T-helper 17 cell (primary cell): Measurements from ENCODE around the gene CD36. TPM values are rescaled to one million over a fixed set of nuclear protein-coding genes. Genes with fewer than 3 reads are reported as not detected.

Experiments used
- ATAC-seq: fragments of 150-1000 bp; cut with Tn5 transposase; 2 replicates; pipeline ENCODE4 v1.10.0; 2021; ENCODE audit warnings: mild to moderate bottlenecking, moderate library complexity
- DNase-seq, 3 donors: peaks; one replicate each; pipeline versions ENCODE4 v3.0.0 to v3.0.0-alpha.2; 2020 to 2021
- H3K9me3 ChIP-seq: one replicate; pipeline ENCODE4 v1.7.0; 2013; ENCODE audit warnings: low read length, mild to moderate bottlenecking; ENCODE audit not compliant: control insufficient read depth, poor library complexity, severe bottlenecking
- H3K27ac Mint-ChIP-seq: one replicate; pipeline ENCODE4 v1.8.0; 2022; ENCODE audit warnings: mild to moderate bottlenecking, moderate library complexity, mixed read lengths
- H3K27me3 Mint-ChIP-seq: one replicate; pipeline ENCODE4 v1.8.0; 2022; ENCODE audit warnings: mixed read lengths
- H3K36me3 Mint-ChIP-seq: one replicate; pipeline ENCODE4 v1.8.0; 2022; ENCODE audit warnings: low read depth, mixed read lengths
- H3K4me1 Mint-ChIP-seq: one replicate; pipeline ENCODE4 v1.8.0; 2022; ENCODE audit warnings: mild to moderate bottlenecking, mixed read lengths
- H3K4me3 Mint-ChIP-seq: one replicate; pipeline ENCODE4 v1.8.0; 2022; ENCODE audit warnings: mild to moderate bottlenecking, moderate library complexity, mixed read lengths
- total RNA-seq, 4 donors: library from RNA in 2 of 4; stranded (reverse) in 2 of 4; gene quantifications; one replicate each; pipeline ENCODE4 v1.2.3 and lab custom pipeline; 2022 to 2026

Gene CD36
- total RNA-seq (1 to 10 TPM; 6.8 to 8.7 TPM), total RNA-seq (lab: John Stamatoyannopoulos, UW) (0.08 to 0.46 reads per million in 2 donors)

GRCh38 chr7:80637911-80638765 is at the start of gene CD36:
CD36 (plus strand) TSS chr7:80638642; CDS start chr7:80646741, 8,099 bp downstream.
- no peaks in the 10 kb centered on the region for H3K9me3 ChIP-seq
- Mint-ChIP-seq H3K27me3 (no peaks in the 10 kb centered on the region), H3K36me3 (no peaks in the 10 kb centered on the region), H3K4me1 (no peaks in the 10 kb centered on the region), H3K4me3 (no peak within 1 kb of the TSS), H3K27ac (no peak within 1 kb of the TSS)
- no peak for DNase-seq
- ATAC-seq = no peak

GRCh38 chr7:80589631-80590030 is 48.8 kb upstream of the CD36 start:
- H3K4me1 Mint-ChIP-seq = no peaks in the 10 kb centered on the region
- H3K27ac Mint-ChIP-seq = no peak overlapping the region
- no peak for DNase-seq
- no peaks in the 10 kb centered on the region for H3K36me3 Mint-ChIP-seq
- H3K9me3 ChIP-seq = no peaks in the 10 kb centered on the region
- no peak overlapping the region for H3K4me3 Mint-ChIP-seq
- no peaks in the 10 kb centered on the region for H3K27me3 Mint-ChIP-seq
- ATAC-seq = no peak

GRCh38 chr7:80591654-80592053 is 46.8 kb upstream of the CD36 start:
- no peak for DNase-seq
- Mint-ChIP-seq H3K4me1 (no peaks in the 10 kb centered on the region), H3K27ac (no peak overlapping the region), H3K36me3 (no peaks in the 10 kb centered on the region), H3K4me3 (no peak overlapping the region), H3K27me3 (no peaks in the 10 kb centered on the region)
- no peaks in the 10 kb centered on the region for H3K9me3 ChIP-seq
- ATAC-seq = no peak

GRCh38 chr7:80593869-80594586 is 44.4 kb upstream of the CD36 start:
- Mint-ChIP-seq H3K36me3 (no peaks in the 10 kb centered on the region), H3K4me1 (no peaks in the 10 kb centered on the region), H3K4me3 (no peak overlapping the region), H3K27ac (no peak overlapping the region), H3K27me3 (no peaks in the 10 kb centered on the region)
- DNase-seq = no peak
- ATAC-seq = no peak
- no peaks in the 10 kb centered on the region for H3K9me3 ChIP-seq

GRCh38 chr7:80596933-80597517 is 41.4 kb upstream of the CD36 start:
- no peak overlapping the region for H3K27ac Mint-ChIP-seq
- H3K4me1 Mint-ChIP-seq = no peaks in the 10 kb centered on the region
- H3K4me3 Mint-ChIP-seq = no peak overlapping the region
- no peaks in the 10 kb centered on the region for H3K36me3 Mint-ChIP-seq
- no peak for ATAC-seq
- no peaks in the 10 kb centered on the region for H3K9me3 ChIP-seq
- H3K27me3 Mint-ChIP-seq = no peaks in the 10 kb centered on the region
- no peak for DNase-seq

GRCh38 chr7:80597875-80598274 is 40.6 kb upstream of the CD36 start:
- Mint-ChIP-seq H3K4me3 (no peak overlapping the region), H3K27ac (no peak overlapping the region), H3K36me3 (no peaks in the 10 kb centered on the region), H3K27me3 (no peaks in the 10 kb centered on the region), H3K4me1 (no peaks in the 10 kb centered on the region)
- no peak for ATAC-seq
- DNase-seq = no peak
- no peaks in the 10 kb centered on the region for H3K9me3 ChIP-seq

- no peak for ATAC-seq
- DNase-seq = no peak
- Mint-ChIP-seq H3K4me3 (no peak overlapping the region), H3K27me3 (no peaks in the 10 kb centered on the region), H3K4me1 (no peaks in the 10 kb centered on the region), H3K36me3 (no peaks in the 10 kb centered on the region), H3K27ac (no peak overlapping the region)
- no peaks in the 10 kb centered on the region for H3K9me3 ChIP-seq
Measured at GRCh38 chr7:80600046-80600445, 38.4 kb upstream of the CD36 start.

- no peak overlapping the region for H3K27ac Mint-ChIP-seq
- no peak overlapping the region for H3K4me3 Mint-ChIP-seq
- DNase-seq (no peak), ATAC-seq (no peak)
- H3K36me3 Mint-ChIP-seq = no peaks in the 10 kb centered on the region
- no peaks in the 10 kb centered on the region for H3K27me3 Mint-ChIP-seq
- no peaks in the 10 kb centered on the region for H3K9me3 ChIP-seq
- H3K4me1 Mint-ChIP-seq = no peaks in the 10 kb centered on the region
Measured at GRCh38 chr7:80601999-80602398, 36.4 kb upstream of the CD36 start.

GRCh38 chr7:80603940-80604339 is 34.5 kb upstream of the CD36 start:
- H3K4me1 Mint-ChIP-seq = no peaks in the 10 kb centered on the region
- no peak overlapping the region for H3K27ac Mint-ChIP-seq
- DNase-seq = no peak
- H3K4me3 Mint-ChIP-seq = no peak overlapping the region
- H3K27me3 Mint-ChIP-seq = no peaks in the 10 kb centered on the region
- H3K36me3 Mint-ChIP-seq = no peaks in the 10 kb centered on the region
- no peaks in the 10 kb centered on the region for H3K9me3 ChIP-seq
- no peak for ATAC-seq

GRCh38 chr7:80604436-80604835 is 34.0 kb upstream of the CD36 start:
- Mint-ChIP-seq H3K27ac (no peak overlapping the region), H3K4me3 (no peak overlapping the region)

GRCh38 chr7:80607136-80607535 is 31.3 kb upstream of the CD36 start:
- peaks cover 6% of the 10 kb centered on the region for H3K9me3 ChIP-seq
- Mint-ChIP-seq H3K36me3 (no peaks in the 10 kb centered on the region), H3K27me3 (no peaks in the 10 kb centered on the region), H3K4me1 (no peaks in the 10 kb centered on the region), H3K27ac (no peak overlapping the region), H3K4me3 (no peak overlapping the region)
- DNase-seq (no peak), ATAC-seq (no peak)

More at GRCh38 chr7:80604436-80604835, 34.0 kb upstream of the CD36 start:
- no peak for DNase-seq
- H3K36me3 Mint-ChIP-seq = no peaks in the 10 kb centered on the region
- H3K4me1 Mint-ChIP-seq = no peaks in the 10 kb centered on the region
- no peak for ATAC-seq
- H3K27me3 Mint-ChIP-seq = no peaks in the 10 kb centered on the region
- H3K9me3 ChIP-seq = peaks cover 3% of the 10 kb centered on the region

- no peak overlapping the region for H3K4me3 Mint-ChIP-seq
- H3K4me1 Mint-ChIP-seq = no peaks in the 10 kb centered on the region
- H3K27me3 Mint-ChIP-seq = no peaks in the 10 kb centered on the region
- ATAC-seq (no peak), DNase-seq (no peak)
- H3K36me3 Mint-ChIP-seq = no peaks in the 10 kb centered on the region
- H3K27ac Mint-ChIP-seq = no peak overlapping the region
- peaks cover 6% of the 10 kb centered on the region for H3K9me3 ChIP-seq
Measured at GRCh38 chr7:80608336-80608735, 30.1 kb upstream of the CD36 start.

- H3K9me3 ChIP-seq = peaks cover 6% of the 10 kb centered on the region
- H3K27me3 Mint-ChIP-seq = no peaks in the 10 kb centered on the region
- no peak overlapping the region for H3K27ac Mint-ChIP-seq
- no peaks in the 10 kb centered on the region for H3K4me1 Mint-ChIP-seq
- ATAC-seq (no peak), DNase-seq (no peak)
- H3K36me3 Mint-ChIP-seq = no peaks in the 10 kb centered on the region
- no peak overlapping the region for H3K4me3 Mint-ChIP-seq
Measured at GRCh38 chr7:80609751-80610150, 28.7 kb upstream of the CD36 start.
